ENCODE data around the gene MYO3B.

The MYO3B gene

GRCh38 chr2:170245312-170245711 lies 67.4 kb downstream of the MYO3B start:
- Histone ChIP-seq H4K20me1 (ENCODE audit: insufficient read depth, low read length) (no peaks in the 10 kb centered on the region), H3K4me2 (ENCODE audit: low read length) (no peak overlapping the region), H3K9me3 (ENCODE audit: insufficient read depth, low read length) (no peaks in the 10 kb centered on the region), H3K27me3 (ENCODE audit: low read depth, low read length) (peaks cover 28% of the 10 kb centered on the region), H3K79me2 (ENCODE audit: low read length) (no peaks in the 10 kb centered on the region), H3K36me3 (replicated peaks; ENCODE audit: low read depth, low read length) (no peaks in the 10 kb centered on the region), H3K4me1 (ENCODE audit: low read length) (no peaks in the 10 kb centered on the region), H3K9ac (ENCODE audit: low read length) (no peak overlapping the region), H3K4me3 (ENCODE audit: low read length) (no peak overlapping the region), H2AFZ (ENCODE audit: low read depth, low read length) (no peak overlapping the region), H3K27ac (ENCODE audit: low read length) (no peak overlapping the region)
- TF ChIP-seq CTCF (IDR thresholded peaks at IDR 0.05; ENCODE audit: low read depth, low read length) = no peak
- TF ChIP-seq EZH2phosphoT487 (IDR thresholded peaks at IDR 0.05; ENCODE audit: low read depth) = no peak

GRCh38 chr2:170247333-170247732 lies 69.4 kb downstream of the MYO3B start:
- no peak overlapping the region for H3K27ac ChIP-seq (ENCODE audit: low read length)
- H3K79me2 ChIP-seq (ENCODE audit: low read length) = no peaks in the 10 kb centered on the region
- H3K9ac ChIP-seq (ENCODE audit: low read length) = no peak overlapping the region
- no peaks in the 10 kb centered on the region for H3K36me3 ChIP-seq (replicated peaks; ENCODE audit: low read depth, low read length)
- H3K4me1 ChIP-seq (ENCODE audit: low read length) = no peaks in the 10 kb centered on the region
- H4K20me1 ChIP-seq (ENCODE audit: insufficient read depth, low read length) = no peaks in the 10 kb centered on the region
- H3K27me3 ChIP-seq (ENCODE audit: low read depth, low read length) = peaks cover 14% of the 10 kb centered on the region
- no peak overlapping the region for H2AFZ ChIP-seq (ENCODE audit: low read depth, low read length)
- no peaks in the 10 kb centered on the region for H3K9me3 ChIP-seq (ENCODE audit: insufficient read depth, low read length)
- TF ChIP-seq CTCF (IDR thresholded peaks at IDR 0.05; ENCODE audit: low read depth, low read length) = no peak
- TF ChIP-seq EZH2phosphoT487 (IDR thresholded peaks at IDR 0.05; ENCODE audit: low read depth) = no peak
- H3K4me2 ChIP-seq (ENCODE audit: low read length) = no peak overlapping the region
- no peak overlapping the region for H3K4me3 ChIP-seq (ENCODE audit: low read length)

- no peak overlapping the region for H3K9ac ChIP-seq (ENCODE audit: low read length)
Measured at GRCh38 chr2:170247882-170248393, 70.0 kb downstream of the MYO3B start.

More at GRCh38 chr2:170247882-170248393, 70.0 kb downstream of the MYO3B start:
- H3K4me1 ChIP-seq (ENCODE audit: low read length) = no peaks in the 10 kb centered on the region
- peaks cover 9% of the 10 kb centered on the region for H3K27me3 ChIP-seq (ENCODE audit: low read depth, low read length)
- H3K27ac ChIP-seq (ENCODE audit: low read length) = no peak overlapping the region
- no peaks in the 10 kb centered on the region for H3K79me2 ChIP-seq (ENCODE audit: low read length)
- H3K4me2 ChIP-seq (ENCODE audit: low read length) = no peak overlapping the region
- H3K9me3 ChIP-seq (ENCODE audit: insufficient read depth, low read length) = no peaks in the 10 kb centered on the region
- no peaks in the 10 kb centered on the region for H3K36me3 ChIP-seq (replicated peaks; ENCODE audit: low read depth, low read length)
- no peaks in the 10 kb centered on the region for H4K20me1 ChIP-seq (ENCODE audit: insufficient read depth, low read length)
- no peak overlapping the region for H2AFZ ChIP-seq (ENCODE audit: low read depth, low read length)
- H3K4me3 ChIP-seq (ENCODE audit: low read length) = no peak overlapping the region
- TF ChIP-seq EZH2phosphoT487 (IDR thresholded peaks at IDR 0.05; ENCODE audit: low read depth) (no peak), CTCF (IDR thresholded peaks at IDR 0.05; ENCODE audit: low read depth, low read length) (no peak)
